ENCODE data around the gene BOLA3. TPM values are rescaled to one million over a fixed set of nuclear protein-coding genes. Genes with fewer than 3 reads are reported as not detected.
A peak's percentile ranks its signal among the peaks of the same experiment; 100 is the strongest.
"Not testable (repeated sequence)": the region's sequence is repeated elsewhere in the genome, so short reads cannot be mapped to it uniquely, and the experiment has no call there.

BOLA3 gene
- total RNA-seq, 1 donor from 2014 or later, result 15.7 TPM

DNA sequence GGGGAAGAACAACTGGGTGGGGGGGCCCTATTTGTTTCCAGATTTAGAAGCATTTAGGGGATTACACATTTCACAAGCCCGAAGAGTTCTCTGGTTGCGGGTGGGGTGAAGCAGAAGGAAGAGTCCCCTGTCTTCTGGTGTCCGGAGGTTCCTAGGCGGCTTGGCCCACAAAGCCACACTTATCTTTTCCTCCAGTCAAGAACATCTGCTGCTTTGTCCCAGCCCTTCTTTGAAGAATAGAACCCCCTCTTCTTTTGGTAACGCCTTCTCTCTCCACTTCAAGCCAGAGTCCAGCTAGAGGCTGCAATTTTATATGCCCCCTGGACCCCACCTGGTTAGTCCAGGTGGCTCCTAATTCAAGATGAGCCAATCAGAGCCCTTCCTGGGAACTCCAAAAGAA is 15.8 kb downstream of the BOLA3 start:
- no peaks in the 10 kb centered on the region for H3K4me1 ChIP-seq (ENCODE audit: control insufficient read depth in 3 of 3, insufficient read depth in 3 of 3, low read length in 3 of 3)
- no peak overlapping the region for H3K4me3 ChIP-seq (ENCODE audit: low read length in 3 of 3)
- H3K36me3 ChIP-seq (ENCODE audit: control insufficient read depth in 3 of 3, insufficient read depth in 3 of 3, low read length in 3 of 3), result peaks cover 10 to 19% (median 13%) of the 10 kb centered on the region in 3 donors
- no peak overlapping the region for H3K27ac ChIP-seq (ENCODE audit: low read depth, low read length)
- peaks cover 11 to 20% (median 14%) of the 10 kb centered on the region in 3 donors for H3K27me3 ChIP-seq (ENCODE audit: control insufficient read depth in 3 of 3, insufficient read depth in 3 of 3, low read length in 3 of 3)
- H3K9me3 ChIP-seq (ENCODE audit: control insufficient read depth in 3 of 3, low read length in 3 of 3), result peaks cover 0 to 3% (median 3%) of the 10 kb centered on the region in 3 donors
- no peak overlapping the region for H3K9ac ChIP-seq (ENCODE audit: low read depth in 1 of 3, low read length in 3 of 3)

GRCh38 chr2:74130211-74130995 is 17.3 kb downstream of the BOLA3 start:
- Histone ChIP-seq H3K27ac (ENCODE audit: low read depth, low read length) (no peak overlapping the region), H3K9ac (ENCODE audit: low read depth in 1 of 3, low read length in 3 of 3) (no peak overlapping the region), H3K36me3 (ENCODE audit: control insufficient read depth in 3 of 3, insufficient read depth in 3 of 3, low read length in 3 of 3) (peaks cover 10 to 16% (median 13%) of the 10 kb centered on the region in 3 donors), H3K27me3 (ENCODE audit: control insufficient read depth in 3 of 3, insufficient read depth in 3 of 3, low read length in 3 of 3) (peaks cover 11 to 20% (median 14%) of the 10 kb centered on the region in 3 donors), H3K4me1 (ENCODE audit: control insufficient read depth in 3 of 3, insufficient read depth in 3 of 3, low read length in 3 of 3) (no peaks in the 10 kb centered on the region), H3K4me3 (ENCODE audit: low read length in 3 of 3) (no peak overlapping the region), H3K9me3 (ENCODE audit: control insufficient read depth in 3 of 3, low read length in 3 of 3) (peaks cover 0 to 3% (median 3%) of the 10 kb centered on the region in 3 donors)

DNA sequence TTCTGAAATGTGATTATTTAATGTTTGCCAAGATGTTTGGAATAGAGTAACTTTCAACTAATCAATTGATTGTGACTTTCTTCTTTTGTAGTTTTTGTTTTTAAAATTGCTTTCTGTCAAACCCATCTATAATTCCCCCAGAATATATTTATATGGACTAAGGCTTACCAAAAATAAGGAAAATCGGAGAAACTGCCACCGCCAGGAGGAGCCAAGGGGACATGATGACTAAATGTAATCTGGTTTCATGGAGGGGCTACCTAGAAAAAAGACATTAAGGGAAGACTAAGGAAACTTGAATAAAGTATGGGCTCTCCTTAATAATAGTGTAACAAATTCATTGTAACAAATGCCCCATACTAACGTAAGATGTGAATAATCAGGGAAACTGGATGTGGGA is 19.5 kb downstream of the BOLA3 start:
- peaks cover under 1 to 1% (median under 1%) of the 10 kb centered on the region in 3 donors for H3K36me3 ChIP-seq (ENCODE audit: control insufficient read depth in 3 of 3, insufficient read depth in 3 of 3, low read length in 3 of 3)
- no peak overlapping the region for H3K9ac ChIP-seq (ENCODE audit: low read depth in 1 of 3, low read length in 3 of 3)
- H3K9me3 ChIP-seq (ENCODE audit: control insufficient read depth in 3 of 3, low read length in 3 of 3), result peaks cover 0 to under 1% (median under 1%) of the 10 kb centered on the region in 3 donors
- H3K27ac ChIP-seq (ENCODE audit: low read depth, low read length), result no peak overlapping the region
- no peak overlapping the region for H3K4me3 ChIP-seq (ENCODE audit: low read length in 3 of 3)
- no peaks in the 10 kb centered on the region for H3K4me1 ChIP-seq (ENCODE audit: control insufficient read depth in 3 of 3, insufficient read depth in 3 of 3, low read length in 3 of 3)
- peaks cover 11 to 20% (median 14%) of the 10 kb centered on the region in 3 donors for H3K27me3 ChIP-seq (ENCODE audit: control insufficient read depth in 3 of 3, insufficient read depth in 3 of 3, low read length in 3 of 3)

DNA sequence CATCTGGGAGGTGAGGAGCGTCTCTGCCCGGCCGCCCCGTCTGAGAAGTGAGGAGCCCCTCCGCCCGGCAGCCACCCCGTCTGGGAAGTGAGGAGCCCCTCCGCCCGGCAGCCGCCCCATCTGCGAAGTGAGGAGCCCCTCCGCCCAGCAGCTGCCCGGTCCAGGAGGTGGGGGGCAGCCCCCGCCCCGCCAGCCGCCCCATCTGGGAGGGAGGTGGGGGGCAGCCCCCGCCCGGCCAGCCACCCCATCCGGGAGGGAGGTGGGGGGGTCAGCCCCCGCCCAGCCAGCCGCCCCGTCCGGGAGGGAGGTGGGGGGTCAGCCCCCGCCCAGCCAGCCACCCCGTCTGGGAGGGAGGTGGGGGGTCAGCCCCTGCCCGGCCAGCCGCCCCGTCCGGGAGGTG is 23.8 kb downstream of the BOLA3 start:
- H3K9ac ChIP-seq (ENCODE audit: low read depth in 1 of 3, low read length in 3 of 3); H3K4me1 ChIP-seq (ENCODE audit: control insufficient read depth in 3 of 3, insufficient read depth in 3 of 3, low read length in 3 of 3); H3K27me3 ChIP-seq (ENCODE audit: control insufficient read depth in 3 of 3, insufficient read depth in 3 of 3, low read length in 3 of 3); H3K36me3 ChIP-seq (ENCODE audit: control insufficient read depth in 3 of 3, insufficient read depth in 3 of 3, low read length in 3 of 3); H3K27ac ChIP-seq (ENCODE audit: low read depth, low read length); H3K4me3 ChIP-seq (ENCODE audit: low read length in 3 of 3); H3K9me3 ChIP-seq (ENCODE audit: control insufficient read depth in 3 of 3, low read length in 3 of 3): not testable (repeated sequence)

DNA sequence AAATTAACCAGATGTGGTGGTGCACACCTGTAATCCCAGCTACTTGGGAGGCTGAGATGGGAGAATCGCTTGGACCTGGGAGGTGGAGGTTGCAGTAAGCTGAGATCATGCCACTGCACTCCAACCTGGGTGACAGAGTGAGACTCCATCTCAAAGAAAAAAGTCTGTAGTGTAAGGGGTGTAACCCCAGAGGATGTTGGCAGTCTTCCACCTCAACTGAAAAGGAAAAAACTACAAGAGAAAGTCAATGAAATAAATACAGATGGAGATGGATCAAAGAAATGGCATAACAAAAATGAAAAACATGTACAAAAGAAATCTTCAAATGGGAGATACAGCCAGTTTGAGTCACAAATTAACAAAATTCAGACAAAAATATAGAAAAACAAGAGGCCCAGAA is 25.9 kb downstream of the BOLA3 start:
- not testable (repeated sequence) for H3K27me3 ChIP-seq (ENCODE audit: control insufficient read depth in 3 of 3, insufficient read depth in 3 of 3, low read length in 3 of 3); H3K4me3 ChIP-seq (ENCODE audit: low read length in 3 of 3); H3K27ac ChIP-seq (ENCODE audit: low read depth, low read length); H3K9ac ChIP-seq (ENCODE audit: low read depth in 1 of 3, low read length in 3 of 3); H3K9me3 ChIP-seq (ENCODE audit: control insufficient read depth in 3 of 3, low read length in 3 of 3); H3K4me1 ChIP-seq (ENCODE audit: control insufficient read depth in 3 of 3, insufficient read depth in 3 of 3, low read length in 3 of 3); H3K36me3 ChIP-seq (ENCODE audit: control insufficient read depth in 3 of 3, insufficient read depth in 3 of 3, low read length in 3 of 3)

GRCh38 chr2:74119912-74120825 is 27.5 kb downstream of the BOLA3 start:
- Histone ChIP-seq H3K4me3 (ENCODE audit: low read length in 3 of 3) (peak overlapping the region; percentile 67 to 83 (median 76)), H3K9ac (ENCODE audit: low read depth in 1 of 3, low read length in 3 of 3) (peak overlapping the region in 2 of 3 donors; percentile 32 to 69), H3K9me3 (ENCODE audit: control insufficient read depth in 3 of 3, low read length in 3 of 3) (no peaks in the 10 kb centered on the region), H3K4me1 (ENCODE audit: control insufficient read depth in 3 of 3, insufficient read depth in 3 of 3, low read length in 3 of 3) (peaks cover 0 to 3% (median 0%) of the 10 kb centered on the region in 3 donors), H3K27me3 (ENCODE audit: control insufficient read depth in 3 of 3, insufficient read depth in 3 of 3, low read length in 3 of 3) (peaks cover 0 to 3% (median 0%) of the 10 kb centered on the region in 3 donors), H3K27ac (ENCODE audit: low read depth, low read length) (peak overlapping the region; percentile 38), H3K36me3 (ENCODE audit: control insufficient read depth in 3 of 3, insufficient read depth in 3 of 3, low read length in 3 of 3) (no peaks in the 10 kb centered on the region)

DNA sequence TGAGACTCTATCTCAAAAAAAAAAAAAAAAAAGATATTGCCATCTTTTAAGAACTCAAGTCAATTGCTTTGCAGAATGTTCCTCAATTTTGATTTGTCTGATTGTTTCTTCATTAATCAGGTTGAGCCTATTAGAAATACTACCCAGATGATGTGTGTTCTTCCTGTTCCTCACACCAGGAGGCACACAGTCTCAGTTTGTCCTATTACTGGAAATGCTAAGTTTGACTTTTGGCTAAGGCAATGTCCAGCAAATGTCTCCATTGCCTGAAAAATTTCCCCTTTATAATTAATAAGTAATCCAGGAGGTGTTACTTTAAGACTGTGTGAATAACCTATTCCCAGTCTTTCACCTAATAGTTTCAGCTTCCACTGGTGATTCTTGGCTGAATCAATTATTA is 28.4 kb downstream of the BOLA3 start:
- Histone ChIP-seq H3K4me3 (ENCODE audit: low read length in 3 of 3) (peak overlapping the region in 1 of 3 donors; percentile 76), H3K9ac (ENCODE audit: low read depth in 1 of 3, low read length in 3 of 3) (no peak overlapping the region), H3K9me3 (ENCODE audit: control insufficient read depth in 3 of 3, low read length in 3 of 3) (no peaks in the 10 kb centered on the region), H3K4me1 (ENCODE audit: control insufficient read depth in 3 of 3, insufficient read depth in 3 of 3, low read length in 3 of 3) (peaks cover 0 to 3% (median 0%) of the 10 kb centered on the region in 3 donors), H3K27me3 (ENCODE audit: control insufficient read depth in 3 of 3, insufficient read depth in 3 of 3, low read length in 3 of 3) (peaks cover 0 to 3% (median 0%) of the 10 kb centered on the region in 3 donors), H3K27ac (ENCODE audit: low read depth, low read length) (no peak overlapping the region), H3K36me3 (ENCODE audit: control insufficient read depth in 3 of 3, insufficient read depth in 3 of 3, low read length in 3 of 3) (no peaks in the 10 kb centered on the region)

DNA sequence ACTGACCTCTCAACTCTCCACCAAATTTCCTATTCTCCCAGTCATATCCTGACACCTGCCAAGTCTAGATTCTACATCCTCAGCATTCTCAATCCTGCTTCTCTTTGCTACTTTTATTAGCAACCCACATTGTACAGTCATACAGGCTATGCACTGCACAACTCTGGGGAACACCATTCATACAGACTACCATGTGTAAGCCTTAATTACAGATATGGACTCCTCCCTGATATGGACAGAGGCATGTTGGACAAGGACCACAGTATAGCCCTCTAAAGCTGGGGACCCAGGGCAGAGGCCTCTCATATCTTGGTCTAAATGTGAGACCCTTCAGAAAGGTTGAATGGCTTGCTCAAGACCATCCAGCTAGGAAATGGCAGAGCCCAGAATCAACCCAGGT is 36.3 kb downstream of the BOLA3 start:
- no peaks in the 10 kb centered on the region for H3K36me3 ChIP-seq (ENCODE audit: control insufficient read depth in 3 of 3, insufficient read depth in 3 of 3, low read length in 3 of 3)
- H3K4me1 ChIP-seq (ENCODE audit: control insufficient read depth in 3 of 3, insufficient read depth in 3 of 3, low read length in 3 of 3), result no peaks in the 10 kb centered on the region
- H3K27ac ChIP-seq (ENCODE audit: low read depth, low read length), result no peak overlapping the region
- no peak overlapping the region for H3K4me3 ChIP-seq (ENCODE audit: low read length in 3 of 3)
- no peaks in the 10 kb centered on the region for H3K9me3 ChIP-seq (ENCODE audit: control insufficient read depth in 3 of 3, low read length in 3 of 3)
- H3K27me3 ChIP-seq (ENCODE audit: control insufficient read depth in 3 of 3, insufficient read depth in 3 of 3, low read length in 3 of 3), result no peaks in the 10 kb centered on the region
- no peak overlapping the region for H3K9ac ChIP-seq (ENCODE audit: low read depth in 1 of 3, low read length in 3 of 3)

- Histone ChIP-seq H3K27me3 (ENCODE audit: control insufficient read depth in 3 of 3, insufficient read depth in 3 of 3, low read length in 3 of 3) (no peaks in the 10 kb centered on the region), H3K27ac (ENCODE audit: low read depth, low read length) (no peak overlapping the region), H3K4me1 (ENCODE audit: control insufficient read depth in 3 of 3, insufficient read depth in 3 of 3, low read length in 3 of 3) (no peaks in the 10 kb centered on the region)
These were observed 37.2 kb downstream of the BOLA3 start for GRCh38 chr2:74110537-74110936.

DNA sequence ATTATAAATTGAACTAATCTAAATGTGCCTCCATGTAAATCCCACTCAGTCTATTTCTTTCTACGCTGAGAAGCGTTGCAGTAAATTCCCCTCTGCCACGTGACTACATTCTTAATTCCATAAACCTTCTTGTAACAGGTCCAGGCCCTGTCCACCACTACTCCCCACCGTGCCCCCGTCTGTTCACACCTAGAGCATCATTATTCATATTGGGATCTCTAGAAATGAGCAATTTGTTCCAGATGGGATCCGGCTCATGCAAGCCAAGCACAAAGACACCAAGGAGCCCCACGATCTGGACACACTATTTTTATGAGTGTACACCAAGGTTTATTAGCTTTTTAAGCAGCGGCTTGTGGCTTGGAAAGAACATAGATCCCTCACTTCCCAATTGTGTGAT is 38.2 kb downstream of the BOLA3 start:
- H3K9ac ChIP-seq (ENCODE audit: low read depth in 1 of 3, low read length in 3 of 3), result no peak overlapping the region
- H3K27me3 ChIP-seq (ENCODE audit: control insufficient read depth in 3 of 3, insufficient read depth in 3 of 3, low read length in 3 of 3), result no peaks in the 10 kb centered on the region
- no peaks in the 10 kb centered on the region for H3K9me3 ChIP-seq (ENCODE audit: control insufficient read depth in 3 of 3, low read length in 3 of 3)
- no peak overlapping the region for H3K27ac ChIP-seq (ENCODE audit: low read depth, low read length)
- H3K36me3 ChIP-seq (ENCODE audit: control insufficient read depth in 3 of 3, insufficient read depth in 3 of 3, low read length in 3 of 3), result no peaks in the 10 kb centered on the region
- H3K4me3 ChIP-seq (ENCODE audit: low read length in 3 of 3), result no peak overlapping the region
- H3K4me1 ChIP-seq (ENCODE audit: control insufficient read depth in 3 of 3, insufficient read depth in 3 of 3, low read length in 3 of 3), result no peaks in the 10 kb centered on the region

More at GRCh38 chr2:74110537-74110936, 37.2 kb downstream of the BOLA3 start:
- Histone ChIP-seq H3K9ac (ENCODE audit: low read depth in 1 of 3, low read length in 3 of 3) (no peak overlapping the region), H3K9me3 (ENCODE audit: control insufficient read depth in 3 of 3, low read length in 3 of 3) (no peaks in the 10 kb centered on the region), H3K36me3 (ENCODE audit: control insufficient read depth in 3 of 3, insufficient read depth in 3 of 3, low read length in 3 of 3) (no peaks in the 10 kb centered on the region), H3K4me3 (ENCODE audit: low read length in 3 of 3) (no peak overlapping the region)

Data from skeletal muscle tissue (tissue), 4 donors.